BLaER1 (cell line): ENCODE results near the gene MT1B.
"Not testable (repeated sequence)": the region's sequence is repeated elsewhere in the genome, so short reads cannot be mapped to it uniquely, and the experiment has no call there.

Source experiments
- H3K27ac ChIP-seq: shearing (Covaris generic); formaldehyde crosslinking; 2 replicates; pipeline ENCODE4 v1.8.1; 2022
- H3K27me3 ChIP-seq: shearing (Covaris generic); formaldehyde crosslinking; 2 replicates; pipeline ENCODE4 v1.8.1; 2022
- H3K36me3 ChIP-seq: shearing (Covaris generic); formaldehyde crosslinking; 2 replicates; pipeline ENCODE4 v1.8.1; 2022
- H3K4me1 ChIP-seq: shearing (Covaris generic); formaldehyde crosslinking; 2 replicates; pipeline ENCODE4 v1.8.1; 2022
- H3K4me2 ChIP-seq: shearing (Covaris generic); formaldehyde crosslinking; 2 replicates; pipeline ENCODE4 v1.8.1; 2022
- H3K4me3 ChIP-seq: shearing (Covaris generic); formaldehyde crosslinking; 2 replicates; pipeline ENCODE4 v1.8.1; 2022
- H3K9ac ChIP-seq: shearing (Covaris generic); formaldehyde crosslinking; 2 replicates; pipeline ENCODE4 v1.8.1; 2022
- H3K9me3 ChIP-seq: shearing (Covaris generic); formaldehyde crosslinking; 2 replicates; pipeline ENCODE4 v1.8.1; 2022
- H4K20me1 ChIP-seq: shearing (Covaris generic); formaldehyde crosslinking; 2 replicates; pipeline ENCODE4 v1.8.1; 2022
- Cebpa-rat ChIP-seq: shearing (Covaris generic); IDR thresholded peaks from 2 replicates; pipeline ENCODE4 v1.8.1; 2022

The MT1B gene

DNA sequence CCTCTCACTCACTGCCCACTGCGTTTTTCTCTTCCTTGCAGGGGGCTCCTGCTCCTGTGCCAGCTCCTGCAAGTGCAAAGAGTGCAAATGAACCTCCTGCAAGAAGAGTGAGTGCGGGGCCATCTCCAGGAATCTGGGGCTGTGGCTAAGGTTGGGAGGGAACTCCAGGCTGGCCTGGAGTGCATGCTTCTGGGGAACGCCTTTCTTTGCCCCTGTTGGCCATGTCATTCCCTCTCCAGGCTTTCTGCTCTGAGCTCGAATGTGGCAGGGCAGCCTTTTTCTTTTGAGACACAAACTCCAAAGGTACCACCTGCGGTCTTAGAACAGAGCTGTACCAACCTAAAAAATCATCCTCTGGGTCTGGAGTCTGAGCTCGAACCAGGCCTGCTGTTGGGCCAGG lies 33.5 kb upstream of the MT1B start:
- H4K20me1 ChIP-seq, result peaks cover 7% of the 10 kb centered on the region; the same call in 1 of the 2 replicates
- no peak overlapping the region for H3K27ac ChIP-seq
- no peaks in the 10 kb centered on the region for H3K9me3 ChIP-seq
- H3K9ac ChIP-seq, result no peak overlapping the region
- no peaks in the 10 kb centered on the region for H3K4me1 ChIP-seq
- no peak overlapping the region for H3K4me2 ChIP-seq
- TF ChIP-seq Cebpa-rat, result no peak
- H3K4me3 ChIP-seq, result no peak overlapping the region
- no peaks in the 10 kb centered on the region for H3K36me3 ChIP-seq
- H3K27me3 ChIP-seq, result peaks cover 65% of the 10 kb centered on the region

DNA sequence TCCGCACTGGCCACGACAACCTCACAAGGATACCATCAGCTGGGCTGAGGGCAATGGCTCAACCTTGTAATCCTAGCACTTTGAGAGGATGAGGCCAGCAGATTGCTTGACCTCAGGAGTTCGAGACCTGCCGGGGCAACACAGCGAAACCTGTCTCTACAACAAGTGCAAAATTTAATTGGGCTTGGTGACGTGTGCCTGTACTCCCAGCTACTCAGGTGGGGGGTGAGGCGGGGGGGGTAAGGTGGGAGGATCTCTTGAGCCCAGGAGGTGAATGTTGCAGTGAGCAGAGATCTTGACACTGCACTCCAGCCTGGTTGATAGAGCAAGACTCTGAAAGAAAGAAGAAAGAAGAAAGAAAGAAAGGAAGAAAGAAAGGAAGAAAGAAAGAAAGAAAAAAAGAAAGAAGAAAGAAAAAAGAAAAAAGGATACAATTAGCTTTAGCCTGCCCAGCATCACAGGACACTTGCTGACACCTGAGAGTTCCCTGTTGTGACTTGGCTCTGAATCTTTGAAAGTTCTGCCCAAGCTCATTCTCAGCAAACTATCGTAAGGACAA lies 31.3 kb upstream of the MT1B start:
- Histone ChIP-seq H3K4me3 (no peak overlapping the region), H3K27me3 (peaks cover 79% of the 10 kb centered on the region), H3K4me1 (peaks cover 4% of the 10 kb centered on the region), H3K9ac (no peak overlapping the region), H4K20me1 (peaks cover 17% of the 10 kb centered on the region; the same call in 1 of the 2 replicates), H3K9me3 (no peaks in the 10 kb centered on the region), H3K27ac (no peak overlapping the region), H3K36me3 (no peaks in the 10 kb centered on the region), H3K4me2 (no peak overlapping the region)
- no peak for TF ChIP-seq Cebpa-rat

DNA sequence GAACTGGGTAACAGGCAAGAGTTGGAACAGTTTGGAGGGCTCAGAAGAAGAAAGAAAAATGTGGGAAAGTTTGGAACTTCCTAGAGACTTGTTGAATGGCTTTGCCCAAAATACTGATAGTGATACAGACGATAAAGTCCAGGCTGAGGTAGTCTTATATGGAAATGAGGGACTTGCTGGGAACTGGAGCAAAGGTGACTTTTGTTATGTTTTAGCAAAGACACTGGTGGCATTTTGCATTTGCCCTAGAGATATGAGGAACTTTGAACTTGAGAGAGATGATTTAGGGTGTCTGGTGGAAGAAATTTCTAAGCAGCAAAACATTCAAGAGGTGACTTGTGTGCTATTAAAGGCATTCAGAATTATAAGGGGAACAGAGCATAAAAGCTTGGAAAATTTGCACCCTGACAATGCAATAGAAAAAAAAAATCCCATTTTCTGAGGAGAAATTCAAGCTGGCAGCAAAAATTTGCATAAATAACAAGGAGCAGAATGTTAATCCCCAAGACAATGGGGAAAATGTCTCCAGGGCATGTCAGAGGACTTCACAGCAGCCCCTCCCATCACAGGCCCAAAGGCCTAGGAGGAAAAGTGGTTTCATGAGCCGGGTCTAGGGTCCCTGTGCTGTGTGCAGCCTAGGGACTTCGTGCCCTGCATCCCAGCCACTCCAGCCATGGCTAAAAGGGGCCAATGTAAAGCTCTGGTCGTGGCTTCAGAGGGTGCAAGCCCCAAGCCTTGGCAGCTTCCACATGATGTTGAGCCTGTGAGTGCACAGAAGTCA lies 29.8 kb upstream of the MT1B start:
- H4K20me1 ChIP-seq, result peaks cover 31% of the 10 kb centered on the region; the same call in 1 of the 2 replicates
- H3K36me3 ChIP-seq, H3K4me2 ChIP-seq, H3K9me3 ChIP-seq, H3K4me3 ChIP-seq, H3K9ac ChIP-seq, H3K27ac ChIP-seq: not testable (repeated sequence)
- H3K4me1 ChIP-seq, result peaks cover 11% of the 10 kb centered on the region
- H3K27me3 ChIP-seq, result peaks cover 80% of the 10 kb centered on the region

DNA sequence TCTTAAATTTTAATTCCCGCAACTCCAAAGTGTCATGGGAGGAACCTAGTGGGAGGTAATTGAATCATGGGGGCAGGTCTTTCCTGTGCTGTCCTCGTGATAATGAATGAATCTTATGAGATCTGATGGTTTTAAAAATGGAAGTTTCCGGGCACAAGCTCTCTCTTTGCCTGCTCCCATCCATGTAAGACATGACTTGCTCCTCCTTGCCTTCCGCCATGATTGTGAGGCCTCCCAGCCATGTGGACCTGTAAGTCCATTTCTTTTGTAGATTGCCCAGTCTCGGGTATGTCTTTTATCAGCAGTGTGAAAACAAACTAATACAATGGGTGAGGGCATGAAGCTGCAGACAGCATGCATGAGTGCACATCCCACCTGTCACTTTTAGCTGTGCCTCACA lies 28.5 kb upstream of the MT1B start:
- not testable (repeated sequence) for H3K4me2 ChIP-seq, H3K9me3 ChIP-seq, H3K4me3 ChIP-seq, H3K36me3 ChIP-seq, H3K27ac ChIP-seq, H3K9ac ChIP-seq
- Histone ChIP-seq H4K20me1 (peaks cover 25% of the 10 kb centered on the region; the same call in 1 of the 2 replicates), H3K27me3 (peaks cover 80% of the 10 kb centered on the region), H3K4me1 (peaks cover 11% of the 10 kb centered on the region)

DNA sequence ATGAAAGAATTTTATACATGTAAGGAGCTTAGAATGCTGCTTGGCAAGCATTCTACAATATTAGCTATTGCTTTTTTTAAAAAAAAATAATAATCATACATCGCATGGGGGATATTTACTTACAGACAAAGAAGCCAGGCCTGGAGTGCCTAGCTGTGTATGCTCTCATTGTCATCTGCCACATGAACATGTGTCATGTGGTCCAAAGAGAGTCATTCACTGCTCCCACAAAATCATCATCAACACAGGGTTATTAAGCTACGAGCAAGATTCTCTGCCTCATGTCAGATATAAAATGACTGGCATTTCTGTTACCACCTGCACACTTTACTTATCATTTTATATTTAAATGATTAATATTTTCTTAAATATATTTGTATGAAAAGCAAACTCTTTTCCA lies 28.0 kb upstream of the MT1B start:
- H3K4me1 ChIP-seq, result peaks cover 11% of the 10 kb centered on the region
- no peak overlapping the region for H3K4me2 ChIP-seq
- no peaks in the 10 kb centered on the region for H3K36me3 ChIP-seq
- no peaks in the 10 kb centered on the region for H3K9me3 ChIP-seq
- H3K27me3 ChIP-seq, result peaks cover 80% of the 10 kb centered on the region
- no peak overlapping the region for H3K27ac ChIP-seq
- no peak overlapping the region for H3K4me3 ChIP-seq
- TF ChIP-seq Cebpa-rat, result no peak
- peaks cover 25% of the 10 kb centered on the region; the same call in 1 of the 2 replicates for H4K20me1 ChIP-seq
- no peak overlapping the region for H3K9ac ChIP-seq

DNA sequence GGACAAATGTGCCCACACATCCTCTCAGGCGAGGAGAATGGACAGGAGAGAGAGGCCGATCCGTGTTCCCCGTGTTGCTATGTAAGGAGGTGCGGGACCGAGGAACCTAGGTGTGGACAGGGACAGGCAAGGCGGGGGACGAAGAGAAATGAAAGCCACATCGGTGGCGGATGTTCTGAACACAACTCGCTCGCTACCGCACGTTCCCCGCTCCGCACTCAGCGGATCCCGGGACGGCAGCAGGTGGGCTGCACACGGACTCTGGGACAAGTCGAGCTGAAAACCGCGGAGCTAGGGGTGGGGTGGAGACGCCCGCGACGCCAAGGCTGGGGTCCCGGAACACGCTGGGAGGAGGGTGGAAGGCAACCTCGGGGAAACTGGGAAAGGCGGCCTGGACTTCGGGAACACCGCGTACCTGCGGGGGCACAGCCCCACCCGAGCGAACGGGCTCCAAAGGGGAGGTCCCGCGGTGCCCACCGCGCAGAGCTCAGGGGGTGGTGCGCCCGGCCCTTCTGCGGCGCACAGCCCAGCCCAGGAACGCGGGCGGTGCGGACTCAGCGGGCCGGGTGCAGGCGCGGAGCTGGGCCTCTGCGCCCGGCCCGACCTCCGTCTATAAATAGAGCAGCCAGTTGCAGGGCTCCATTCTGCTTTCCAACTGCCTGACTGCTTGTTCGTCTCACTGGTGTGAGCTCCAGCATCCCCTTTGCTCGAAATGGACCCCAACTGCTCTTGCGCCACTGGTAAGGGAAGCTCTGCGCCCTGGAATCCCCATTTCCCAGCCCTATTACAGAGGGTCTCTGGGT lies 26.3 kb upstream of the MT1B start, which contains the start of gene MT1E:
Gene MT1E, plus strand, starts transcription at position 642 of the 803 bp plus-strand sequence. Its CDS starts 71 bp downstream, at position 713.
- peaks cover 80% of the 10 kb centered on the region for H3K27me3 ChIP-seq
- H3K9ac ChIP-seq, result no peak within 1 kb of the TSS
- peaks cover 25% of the 10 kb centered on the region; the same call in 1 of the 2 replicates for H4K20me1 ChIP-seq
- no peak within 1 kb of the TSS for H3K27ac ChIP-seq
- no peaks in the 10 kb centered on the region for H3K36me3 ChIP-seq
- H3K9me3 ChIP-seq, result no peaks in the 10 kb centered on the region
- TF ChIP-seq Cebpa-rat, result no peak
- H3K4me2 ChIP-seq, result peak within 1 kb of the TSS; percentile 60
- peak within 1 kb of the TSS; percentile 53 for H3K4me3 ChIP-seq
- peaks cover 11% of the 10 kb centered on the region for H3K4me1 ChIP-seq

DNA sequence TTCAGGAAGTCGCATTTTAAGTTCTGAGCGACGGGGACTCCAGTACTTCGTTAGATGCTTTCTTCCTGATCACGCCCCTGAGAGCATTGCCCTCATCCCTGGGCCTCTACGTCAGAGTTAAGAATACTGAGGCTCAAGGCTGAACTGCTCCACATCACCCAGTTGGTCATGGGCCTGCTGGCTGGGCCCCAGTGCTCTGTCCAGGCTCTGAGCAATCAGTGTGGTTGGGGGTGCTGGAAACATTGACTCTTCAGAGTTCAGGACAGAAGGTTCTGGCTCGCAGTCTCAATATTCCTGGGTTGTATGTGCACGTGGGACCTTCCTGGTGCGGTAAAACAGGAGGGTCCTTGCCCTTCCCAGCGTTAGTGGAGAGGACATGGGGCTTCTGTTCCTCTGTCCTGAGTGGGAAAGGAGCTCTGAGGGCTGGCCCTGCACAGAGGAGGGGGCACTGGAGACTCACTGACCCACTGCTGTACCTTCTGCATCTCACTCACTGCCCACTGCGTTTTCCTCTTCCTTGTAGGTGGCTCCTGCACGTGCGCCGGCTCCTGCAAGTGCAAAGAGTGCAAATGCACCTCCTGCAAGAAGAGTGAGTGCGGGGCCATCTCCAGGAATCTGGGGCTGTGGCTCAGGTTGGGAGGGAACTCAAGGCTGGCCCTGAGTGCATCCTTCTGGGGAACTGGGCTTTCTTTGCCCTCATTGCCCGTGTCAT lies 25.6 kb upstream of the MT1B start:
- Histone ChIP-seq H3K4me1 (peaks cover 11% of the 10 kb centered on the region), H3K4me2 (peak overlapping the region; percentile 60), H3K36me3 (no peaks in the 10 kb centered on the region), H3K27ac (no peak overlapping the region), H3K9ac (no peak overlapping the region), H3K4me3 (peak overlapping the region; percentile 53; the same call in 1 of the 2 replicates), H3K9me3 (no peaks in the 10 kb centered on the region), H4K20me1 (peaks cover 27% of the 10 kb centered on the region; the same call in 1 of the 2 replicates), H3K27me3 (peaks cover 86% of the 10 kb centered on the region)
- no peak for TF ChIP-seq Cebpa-rat

DNA sequence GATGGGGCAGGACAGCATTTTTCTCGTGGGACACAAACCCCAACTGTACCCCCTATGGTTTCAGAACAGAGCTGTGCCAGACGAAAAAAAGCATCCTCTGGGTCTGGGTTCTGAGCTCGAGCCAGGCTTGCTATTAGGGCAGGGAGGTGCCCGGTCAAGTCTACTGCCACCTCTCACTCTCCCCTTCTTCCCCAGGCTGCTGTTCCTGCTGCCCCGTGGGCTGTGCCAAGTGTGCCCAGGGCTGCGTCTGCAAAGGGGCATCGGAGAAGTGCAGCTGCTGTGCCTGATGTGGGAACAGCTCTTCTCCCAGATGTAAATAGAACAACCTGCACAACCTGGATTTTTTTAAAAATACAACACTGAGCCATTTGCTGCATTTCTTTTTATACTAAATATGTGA lies 25.0 kb upstream of the MT1B start:
- peaks cover 33% of the 10 kb centered on the region for H4K20me1 ChIP-seq
- no peak overlapping the region for H3K27ac ChIP-seq
- no peak overlapping the region for H3K9ac ChIP-seq
- no peak overlapping the region for H3K4me3 ChIP-seq
- no peaks in the 10 kb centered on the region for H3K36me3 ChIP-seq
- TF ChIP-seq Cebpa-rat, result no peak
- H3K4me1 ChIP-seq, result peaks cover 11% of the 10 kb centered on the region
- no peak overlapping the region for H3K4me2 ChIP-seq
- peaks cover 86% of the 10 kb centered on the region for H3K27me3 ChIP-seq
- no peaks in the 10 kb centered on the region for H3K9me3 ChIP-seq

DNA sequence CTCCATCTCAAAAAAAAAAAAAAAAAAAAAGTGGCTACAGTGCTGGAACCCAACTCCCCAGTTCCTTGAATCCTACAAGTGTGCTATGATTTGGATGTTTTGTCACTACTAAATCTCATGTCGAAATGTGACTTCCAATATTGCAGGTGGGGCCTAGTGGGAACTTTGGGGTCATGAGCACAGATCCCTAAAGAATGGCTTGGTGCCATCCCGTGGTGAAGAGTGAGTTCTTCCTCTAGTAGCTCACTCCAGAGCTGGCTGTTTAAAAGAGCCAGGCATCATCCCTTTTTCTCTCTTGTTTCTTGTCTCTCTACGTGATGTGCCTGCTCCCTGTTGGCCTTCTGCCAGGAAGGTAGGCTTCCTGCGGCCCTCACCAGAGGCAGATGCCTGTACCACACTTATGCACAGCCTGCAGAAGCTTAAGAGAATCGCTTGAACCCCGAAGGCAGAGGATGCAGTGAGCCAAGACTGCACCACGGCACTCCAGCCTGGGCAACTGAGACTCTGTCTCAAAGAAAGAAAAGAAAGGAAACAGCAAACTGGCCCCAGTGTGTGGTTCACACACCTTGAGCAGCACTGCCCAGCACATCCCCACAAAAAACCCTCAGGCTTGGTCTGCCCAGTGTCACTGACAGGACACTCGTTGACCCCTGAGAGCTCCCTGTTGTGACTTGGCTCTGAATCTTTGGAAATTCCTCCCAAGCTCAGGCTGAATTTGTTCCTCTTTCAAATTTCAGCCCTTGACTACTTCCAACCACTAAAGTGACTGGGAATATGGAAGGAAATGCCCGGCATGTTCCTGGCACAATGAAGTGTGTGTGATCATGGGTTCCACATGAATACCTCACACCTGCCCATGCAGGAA lies 23.0 kb upstream of the MT1B start:
- Histone ChIP-seq H3K4me3 (no peak overlapping the region), H3K27ac (no peak overlapping the region), H4K20me1 (peaks cover 53% of the 10 kb centered on the region), H3K9me3 (no peaks in the 10 kb centered on the region), H3K4me2 (no peak overlapping the region), H3K9ac (no peak overlapping the region), H3K36me3 (no peaks in the 10 kb centered on the region), H3K4me1 (peaks cover 11% of the 10 kb centered on the region), H3K27me3 (peaks cover 98% of the 10 kb centered on the region)
- TF ChIP-seq Cebpa-rat, result no peak
